ENCODE data around the gene PNLIPRP2. TPM values are rescaled to one million over a fixed set of nuclear protein-coding genes. Genes with fewer than 3 reads are reported as not detected.

Gene PNLIPRP2
- total and polyA plus RNA-seq, 2 donors (not counting 1 experiment from before 2014, with no cell fraction given): not detected

DNA sequence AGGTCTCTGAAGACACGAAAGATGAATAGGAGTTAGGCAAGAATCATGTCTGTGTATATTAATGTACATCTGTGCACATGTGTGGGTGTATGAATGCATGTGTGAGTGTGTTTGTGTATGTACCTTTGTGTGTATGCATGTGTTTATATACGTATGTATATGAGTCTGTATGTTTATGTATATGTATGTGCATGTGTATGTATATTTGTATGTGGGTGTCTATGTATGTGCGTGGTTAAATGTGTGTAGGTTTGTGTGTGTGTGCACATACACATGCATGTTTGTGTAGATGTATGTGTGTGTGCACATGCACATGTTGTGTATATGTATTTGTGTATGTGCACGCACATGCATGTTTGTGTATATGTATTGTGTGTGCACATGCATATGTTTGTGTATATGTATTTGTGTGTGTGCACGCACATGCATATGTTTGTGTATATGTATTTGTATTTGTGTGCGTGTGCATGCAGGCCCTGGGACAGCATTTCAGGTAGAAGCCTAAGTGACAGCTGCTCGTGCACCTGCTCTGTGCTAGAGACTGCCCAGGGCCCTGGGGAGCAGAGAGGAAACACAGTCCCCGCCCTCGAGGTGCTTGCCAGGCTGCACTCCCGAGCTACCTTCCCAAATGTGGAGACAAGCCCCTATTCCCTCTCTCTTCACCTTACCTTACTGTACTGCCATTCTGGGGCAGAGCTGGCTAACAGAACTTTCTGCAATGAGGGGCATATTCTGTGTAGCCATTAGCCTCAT lies 17.9 kb upstream of the PNLIPRP2 start:
- Histone ChIP-seq H3K4me3 (replicated peaks in 1 of 4; ENCODE audit: control extremely low read depth in 1 of 4, insufficient read depth in 1 of 4, low read depth in 3 of 4, low read length in 4 of 4) (no peak overlapping the region), H3K36me3 (ENCODE audit: control insufficient read depth, insufficient read depth, low read length) (no peaks in the 10 kb centered on the region), H3K9ac (ENCODE audit: insufficient read depth, low read length) (no peak overlapping the region), H3K9me3 (ENCODE audit: control insufficient read depth, insufficient read depth, low read depth, low read length) (no peaks in the 10 kb centered on the region), H3K4me2 (ENCODE audit: extremely low read depth, insufficient read depth, low read length) (no peak overlapping the region), H3K4me1 (ENCODE audit: control insufficient read depth, extremely low read depth, insufficient read depth, low read length) (no peaks in the 10 kb centered on the region), H3K27ac (ENCODE audit: insufficient read depth, low read length) (no peak overlapping the region), H2AFZ (ENCODE audit: low read length) (no peak overlapping the region), H3K27me3 (ENCODE audit: control insufficient read depth, insufficient read depth, low read length) (no peaks in the 10 kb centered on the region), H3K79me2 (ENCODE audit: control insufficient read depth, insufficient read depth, low read length) (no peaks in the 10 kb centered on the region), H4K20me1 (ENCODE audit: control insufficient read depth, extremely low read depth, insufficient read depth, low read length) (no peaks in the 10 kb centered on the region)
- TF ChIP-seq, protein P1, sequence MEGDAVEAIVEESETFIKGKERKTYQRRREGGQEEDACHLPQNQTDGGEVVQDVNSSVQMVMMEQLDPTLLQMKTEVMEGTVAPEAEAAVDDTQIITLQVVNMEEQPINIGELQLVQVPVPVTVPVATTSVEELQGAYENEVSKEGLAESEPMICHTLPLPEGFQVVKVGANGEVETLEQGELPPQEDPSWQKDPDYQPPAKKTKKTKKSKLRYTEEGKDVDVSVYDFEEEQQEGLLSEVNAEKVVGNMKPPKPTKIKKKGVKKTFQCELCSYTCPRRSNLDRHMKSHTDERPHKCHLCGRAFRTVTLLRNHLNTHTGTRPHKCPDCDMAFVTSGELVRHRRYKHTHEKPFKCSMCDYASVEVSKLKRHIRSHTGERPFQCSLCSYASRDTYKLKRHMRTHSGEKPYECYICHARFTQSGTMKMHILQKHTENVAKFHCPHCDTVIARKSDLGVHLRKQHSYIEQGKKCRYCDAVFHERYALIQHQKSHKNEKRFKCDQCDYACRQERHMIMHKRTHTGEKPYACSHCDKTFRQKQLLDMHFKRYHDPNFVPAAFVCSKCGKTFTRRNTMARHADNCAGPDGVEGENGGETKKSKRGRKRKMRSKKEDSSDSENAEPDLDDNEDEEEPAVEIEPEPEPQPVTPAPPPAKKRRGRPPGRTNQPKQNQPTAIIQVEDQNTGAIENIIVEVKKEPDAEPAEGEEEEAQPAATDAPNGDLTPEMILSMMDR (conservative IDR thresholded peaks at IDR 0.05 in 1 of 2, IDR thresholded peaks at IDR 0.05 in 1 of 2; ENCODE audit: low read depth in 1 of 2, low read length in 2 of 2): no peak
- TF ChIP-seq EZH2 (IDR thresholded peaks at IDR 0.05; ENCODE audit: low read length, missing control alignments): no peak
- no peak for DNase-seq (ENCODE audit: low read depth in 2 of 2)

DNA sequence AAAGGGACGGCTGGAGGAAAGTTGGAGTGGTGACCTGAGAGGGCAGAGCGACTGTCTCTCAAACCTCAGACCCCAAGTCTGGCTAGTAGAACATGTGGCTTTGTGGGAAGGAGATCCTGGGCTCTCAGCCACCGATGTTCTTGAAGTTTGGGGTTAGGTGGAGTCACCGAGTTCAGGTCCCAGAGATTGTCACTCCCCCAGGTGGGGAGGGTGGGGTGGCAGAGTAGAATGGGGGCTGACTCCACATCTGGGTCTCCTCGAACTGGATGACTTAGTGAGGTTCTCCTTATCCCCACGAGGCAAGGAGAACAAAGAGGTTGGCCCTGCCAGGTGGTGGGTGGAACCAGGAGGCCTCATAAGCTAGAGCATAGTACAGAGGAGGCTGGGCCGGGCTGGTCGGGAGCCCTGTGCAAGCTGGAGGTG lies 14.7 kb upstream of the PNLIPRP2 start:
- H2AFZ ChIP-seq (ENCODE audit: low read length): no peak overlapping the region
- H3K36me3 ChIP-seq (ENCODE audit: control insufficient read depth, insufficient read depth, low read length): no peaks in the 10 kb centered on the region
- TF ChIP-seq EZH2 (IDR thresholded peaks at IDR 0.05; ENCODE audit: low read length, missing control alignments): no peak
- TF ChIP-seq, protein P1 (conservative IDR thresholded peaks at IDR 0.05 in 1 of 2, IDR thresholded peaks at IDR 0.05 in 1 of 2; ENCODE audit: low read depth in 1 of 2, low read length in 2 of 2): no peak
- no peaks in the 10 kb centered on the region for H3K9me3 ChIP-seq (ENCODE audit: control insufficient read depth, insufficient read depth, low read depth, low read length)
- no peaks in the 10 kb centered on the region for H4K20me1 ChIP-seq (ENCODE audit: control insufficient read depth, extremely low read depth, insufficient read depth, low read length)
- no peaks in the 10 kb centered on the region for H3K4me1 ChIP-seq (ENCODE audit: control insufficient read depth, extremely low read depth, insufficient read depth, low read length)
- no peak overlapping the region for H3K27ac ChIP-seq (ENCODE audit: insufficient read depth, low read length)
- no peak overlapping the region for H3K9ac ChIP-seq (ENCODE audit: insufficient read depth, low read length)
- no peak overlapping the region for H3K4me3 ChIP-seq (replicated peaks in 1 of 4; ENCODE audit: control extremely low read depth in 1 of 4, insufficient read depth in 1 of 4, low read depth in 3 of 4, low read length in 4 of 4)
- no peak for DNase-seq (ENCODE audit: low read depth in 2 of 2)
- H3K4me2 ChIP-seq (ENCODE audit: extremely low read depth, insufficient read depth, low read length): no peak overlapping the region
- no peaks in the 10 kb centered on the region for H3K27me3 ChIP-seq (ENCODE audit: control insufficient read depth, insufficient read depth, low read length)
- no peaks in the 10 kb centered on the region for H3K79me2 ChIP-seq (ENCODE audit: control insufficient read depth, insufficient read depth, low read length)

DNA sequence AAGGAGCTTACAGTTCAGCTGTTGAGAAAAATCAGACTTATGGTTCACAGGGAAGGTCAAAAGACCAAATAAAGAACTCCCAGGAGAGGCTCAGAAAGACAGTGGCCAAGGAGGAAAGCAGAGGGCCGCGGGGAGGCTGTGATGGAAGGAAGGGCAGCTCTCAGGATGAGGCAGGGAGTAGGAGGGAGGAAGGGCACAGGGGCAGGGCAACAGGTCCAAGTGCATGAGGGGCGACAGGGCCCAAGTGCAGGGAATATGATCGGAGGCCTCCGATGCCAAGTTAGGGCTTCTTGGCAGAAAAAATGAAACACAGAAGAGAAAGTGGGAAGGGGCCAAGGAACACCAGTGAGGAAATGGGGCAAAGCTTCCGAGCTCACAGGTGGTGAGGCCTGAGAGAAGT lies 13.4 kb upstream of the PNLIPRP2 start:
- Histone ChIP-seq H3K4me3 (replicated peaks in 1 of 4; ENCODE audit: control extremely low read depth in 1 of 4, insufficient read depth in 1 of 4, low read depth in 3 of 4, low read length in 4 of 4) (no peak overlapping the region), H3K4me1 (ENCODE audit: control insufficient read depth, extremely low read depth, insufficient read depth, low read length) (no peaks in the 10 kb centered on the region), H3K9me3 (ENCODE audit: control insufficient read depth, insufficient read depth, low read depth, low read length) (no peaks in the 10 kb centered on the region), H3K4me2 (ENCODE audit: extremely low read depth, insufficient read depth, low read length) (no peak overlapping the region), H3K36me3 (ENCODE audit: control insufficient read depth, insufficient read depth, low read length) (no peaks in the 10 kb centered on the region), H4K20me1 (ENCODE audit: control insufficient read depth, extremely low read depth, insufficient read depth, low read length) (no peaks in the 10 kb centered on the region), H3K9ac (ENCODE audit: insufficient read depth, low read length) (no peak overlapping the region), H3K79me2 (ENCODE audit: control insufficient read depth, insufficient read depth, low read length) (no peaks in the 10 kb centered on the region), H3K27me3 (ENCODE audit: control insufficient read depth, insufficient read depth, low read length) (no peaks in the 10 kb centered on the region), H3K27ac (ENCODE audit: insufficient read depth, low read length) (no peak overlapping the region), H2AFZ (ENCODE audit: low read length) (no peak overlapping the region)
- TF ChIP-seq EZH2 (IDR thresholded peaks at IDR 0.05; ENCODE audit: low read length, missing control alignments): no peak
- TF ChIP-seq, protein P1 (conservative IDR thresholded peaks at IDR 0.05 in 1 of 2, IDR thresholded peaks at IDR 0.05 in 1 of 2; ENCODE audit: low read depth in 1 of 2, low read length in 2 of 2): no peak
- DNase-seq (ENCODE audit: low read depth in 2 of 2): no peak

Data from fibroblast of lung (primary cell).